Measurements from ENCODE around the gene WHRN. TPM values are rescaled to one million over a fixed set of nuclear protein-coding genes. Genes with fewer than 3 reads are reported as not detected.

The WHRN gene
- total and polyA plus RNA-seq, 2 of the 13 experiments (the other 11 are each of a cell fraction or from before 2014, with no cell fraction given) = 2.3 to 5.3 TPM

DNA sequence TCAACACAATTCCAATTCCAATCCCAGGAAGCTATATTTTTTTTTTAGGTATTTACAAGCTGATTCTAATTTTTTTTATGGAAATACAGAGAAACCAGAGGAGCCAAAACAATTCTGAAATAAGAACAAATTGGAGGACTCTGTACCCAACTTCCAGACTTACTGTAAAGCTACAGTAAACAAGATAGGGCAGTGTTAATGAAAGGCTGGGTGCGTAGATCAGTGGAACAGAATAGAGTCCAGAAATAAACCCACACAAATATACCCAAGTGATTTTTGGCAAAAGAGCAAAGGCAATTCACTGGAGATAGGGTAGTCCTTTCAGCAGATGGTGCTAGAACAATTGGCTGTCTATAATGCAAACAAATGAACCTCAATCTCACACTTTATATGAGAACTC, 50.6 kb downstream of the WHRN start (continued):
- TF ChIP-seq, protein P1, sequence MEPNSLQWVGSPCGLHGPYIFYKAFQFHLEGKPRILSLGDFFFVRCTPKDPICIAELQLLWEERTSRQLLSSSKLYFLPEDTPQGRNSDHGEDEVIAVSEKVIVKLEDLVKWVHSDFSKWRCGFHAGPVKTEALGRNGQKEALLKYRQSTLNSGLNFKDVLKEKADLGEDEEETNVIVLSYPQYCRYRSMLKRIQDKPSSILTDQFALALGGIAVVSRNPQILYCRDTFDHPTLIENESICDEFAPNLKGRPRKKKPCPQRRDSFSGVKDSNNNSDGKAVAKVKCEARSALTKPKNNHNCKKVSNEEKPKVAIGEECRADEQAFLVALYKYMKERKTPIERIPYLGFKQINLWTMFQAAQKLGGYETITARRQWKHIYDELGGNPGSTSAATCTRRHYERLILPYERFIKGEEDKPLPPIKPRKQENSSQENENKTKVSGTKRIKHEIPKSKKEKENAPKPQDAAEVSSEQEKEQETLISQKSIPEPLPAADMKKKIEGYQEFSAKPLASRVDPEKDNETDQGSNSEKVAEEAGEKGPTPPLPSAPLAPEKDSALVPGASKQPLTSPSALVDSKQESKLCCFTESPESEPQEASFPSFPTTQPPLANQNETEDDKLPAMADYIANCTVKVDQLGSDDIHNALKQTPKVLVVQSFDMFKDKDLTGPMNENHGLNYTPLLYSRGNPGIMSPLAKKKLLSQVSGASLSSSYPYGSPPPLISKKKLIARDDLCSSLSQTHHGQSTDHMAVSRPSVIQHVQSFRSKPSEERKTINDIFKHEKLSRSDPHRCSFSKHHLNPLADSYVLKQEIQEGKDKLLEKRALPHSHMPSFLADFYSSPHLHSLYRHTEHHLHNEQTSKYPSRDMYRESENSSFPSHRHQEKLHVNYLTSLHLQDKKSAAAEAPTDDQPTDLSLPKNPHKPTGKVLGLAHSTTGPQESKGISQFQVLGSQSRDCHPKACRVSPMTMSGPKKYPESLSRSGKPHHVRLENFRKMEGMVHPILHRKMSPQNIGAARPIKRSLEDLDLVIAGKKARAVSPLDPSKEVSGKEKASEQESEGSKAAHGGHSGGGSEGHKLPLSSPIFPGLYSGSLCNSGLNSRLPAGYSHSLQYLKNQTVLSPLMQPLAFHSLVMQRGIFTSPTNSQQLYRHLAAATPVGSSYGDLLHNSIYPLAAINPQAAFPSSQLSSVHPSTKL (CRISPR knock-in tag; IDR thresholded peaks at IDR 0.05) = 0 out of 2 replicates have a peak, but pooled peaks have one; percentile 23
- TF ChIP-seq ARNT2 (CRISPR knock-in tag; IDR thresholded peaks at IDR 0.05; ENCODE audit: low read depth) (no peak), ZNF230 (CRISPR knock-in tag; IDR thresholded peaks at IDR 0.05) (no peak), REPIN1 (CRISPR knock-in tag; IDR thresholded peaks at IDR 0.05; ENCODE audit: borderline replicate concordance, low read depth) (no peak), HNF4A (CRISPR knock-in tag; IDR thresholded peaks at IDR 0.05) (peak; percentile 77), EZH2 (conservative IDR thresholded peaks at IDR 0.05; ENCODE audit: low read depth, low read length) (no peak), ATF7-NPFF (CRISPR knock-in tag; IDR thresholded peaks at IDR 0.05; ENCODE audit: low read depth) (no peak), ELF1 (CRISPR knock-in tag; IDR thresholded peaks at IDR 0.05) (no peak), ZNF7 (CRISPR knock-in tag; IDR thresholded peaks at IDR 0.05) (no peak), MAZ (IDR thresholded peaks at IDR 0.05; ENCODE audit: borderline replicate concordance, low read depth, low read length) (no peak), MAZ (CRISPR knock-in tag; IDR thresholded peaks at IDR 0.05; ENCODE audit: low read depth) (no peak), AHR (CRISPR knock-in tag; IDR thresholded peaks at IDR 0.05) (no peak), ARID3A (IDR thresholded peaks at IDR 0.05; ENCODE audit: low read depth, low read length) (peak; percentile 27; the same call in 1 of the 2 replicates), KDM3A (CRISPR knock-in tag; IDR thresholded peaks at IDR 0.05; ENCODE audit: low read depth) (no peak), NFIB (CRISPR knock-in tag; IDR thresholded peaks at IDR 0.05; ENCODE audit: borderline replicate concordance) (no peak), ZNF468 (CRISPR knock-in tag; IDR thresholded peaks at IDR 0.05) (no peak), TAF1 (CRISPR knock-in tag; IDR thresholded peaks at IDR 0.05) (no peak)
- TF ChIP-seq, protein P2, sequence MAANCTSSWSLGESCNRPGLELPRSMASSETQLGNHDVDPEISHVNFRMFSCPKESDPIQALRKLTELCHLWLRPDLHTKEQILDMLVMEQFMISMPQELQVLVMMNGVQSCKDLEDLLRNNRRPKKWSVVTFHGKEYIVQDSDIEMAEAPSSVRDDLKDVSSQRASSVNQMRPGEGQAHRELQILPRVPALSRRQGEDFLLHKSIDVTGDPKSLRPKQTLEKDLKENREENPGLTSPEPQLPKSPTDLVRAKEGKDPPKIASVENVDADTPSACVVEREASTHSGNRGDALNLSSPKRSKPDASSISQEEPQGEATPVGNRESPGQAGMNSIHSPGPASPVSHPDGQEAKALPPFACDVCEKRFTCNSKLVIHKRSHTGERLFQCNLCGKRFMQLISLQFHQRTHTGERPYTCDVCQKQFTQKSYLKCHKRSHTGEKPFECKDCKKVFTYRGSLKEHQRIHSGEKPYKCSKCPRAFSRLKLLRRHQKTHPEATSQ (CRISPR knock-in tag; IDR thresholded peaks at IDR 0.05; ENCODE audit: borderline replicate concordance) = no peak
- TF ChIP-seq, protein P3, sequence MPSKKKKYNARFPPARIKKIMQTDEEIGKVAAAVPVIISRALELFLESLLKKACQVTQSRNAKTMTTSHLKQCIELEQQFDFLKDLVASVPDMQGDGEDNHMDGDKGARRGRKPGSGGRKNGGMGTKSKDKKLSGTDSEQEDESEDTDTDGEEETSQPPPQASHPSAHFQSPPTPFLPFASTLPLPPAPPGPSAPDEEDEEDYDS (CRISPR knock-in tag; IDR thresholded peaks at IDR 0.05) = no peak
- TF ChIP-seq, protein P4, sequence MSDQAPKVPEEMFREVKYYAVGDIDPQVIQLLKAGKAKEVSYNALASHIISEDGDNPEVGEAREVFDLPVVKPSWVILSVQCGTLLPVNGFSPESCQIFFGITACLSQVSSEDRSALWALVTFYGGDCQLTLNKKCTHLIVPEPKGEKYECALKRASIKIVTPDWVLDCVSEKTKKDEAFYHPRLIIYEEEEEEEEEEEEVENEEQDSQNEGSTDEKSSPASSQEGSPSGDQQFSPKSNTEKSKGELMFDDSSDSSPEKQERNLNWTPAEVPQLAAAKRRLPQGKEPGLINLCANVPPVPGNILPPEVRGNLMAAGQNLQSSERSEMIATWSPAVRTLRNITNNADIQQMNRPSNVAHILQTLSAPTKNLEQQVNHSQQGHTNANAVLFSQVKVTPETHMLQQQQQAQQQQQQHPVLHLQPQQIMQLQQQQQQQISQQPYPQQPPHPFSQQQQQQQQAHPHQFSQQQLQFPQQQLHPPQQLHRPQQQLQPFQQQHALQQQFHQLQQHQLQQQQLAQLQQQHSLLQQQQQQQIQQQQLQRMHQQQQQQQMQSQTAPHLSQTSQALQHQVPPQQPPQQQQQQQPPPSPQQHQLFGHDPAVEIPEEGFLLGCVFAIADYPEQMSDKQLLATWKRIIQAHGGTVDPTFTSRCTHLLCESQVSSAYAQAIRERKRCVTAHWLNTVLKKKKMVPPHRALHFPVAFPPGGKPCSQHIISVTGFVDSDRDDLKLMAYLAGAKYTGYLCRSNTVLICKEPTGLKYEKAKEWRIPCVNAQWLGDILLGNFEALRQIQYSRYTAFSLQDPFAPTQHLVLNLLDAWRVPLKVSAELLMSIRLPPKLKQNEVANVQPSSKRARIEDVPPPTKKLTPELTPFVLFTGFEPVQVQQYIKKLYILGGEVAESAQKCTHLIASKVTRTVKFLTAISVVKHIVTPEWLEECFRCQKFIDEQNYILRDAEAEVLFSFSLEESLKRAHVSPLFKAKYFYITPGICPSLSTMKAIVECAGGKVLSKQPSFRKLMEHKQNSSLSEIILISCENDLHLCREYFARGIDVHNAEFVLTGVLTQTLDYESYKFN (CRISPR knock-in tag; conservative IDR thresholded peaks at IDR 0.05) = peak; percentile 41; the same call in 1 of the 2 replicates

Measured in HepG2 (cell line).